NCI-H748 (cell line): ENCODE data around the gene MIS18A.

Source experiments
- DNase-seq: peaks from one replicate; lab custom pipeline; 2025; ENCODE audit not compliant: unreplicated experiment; lab: John Stamatoyannopoulos, UW

MIS18A gene

DNA sequence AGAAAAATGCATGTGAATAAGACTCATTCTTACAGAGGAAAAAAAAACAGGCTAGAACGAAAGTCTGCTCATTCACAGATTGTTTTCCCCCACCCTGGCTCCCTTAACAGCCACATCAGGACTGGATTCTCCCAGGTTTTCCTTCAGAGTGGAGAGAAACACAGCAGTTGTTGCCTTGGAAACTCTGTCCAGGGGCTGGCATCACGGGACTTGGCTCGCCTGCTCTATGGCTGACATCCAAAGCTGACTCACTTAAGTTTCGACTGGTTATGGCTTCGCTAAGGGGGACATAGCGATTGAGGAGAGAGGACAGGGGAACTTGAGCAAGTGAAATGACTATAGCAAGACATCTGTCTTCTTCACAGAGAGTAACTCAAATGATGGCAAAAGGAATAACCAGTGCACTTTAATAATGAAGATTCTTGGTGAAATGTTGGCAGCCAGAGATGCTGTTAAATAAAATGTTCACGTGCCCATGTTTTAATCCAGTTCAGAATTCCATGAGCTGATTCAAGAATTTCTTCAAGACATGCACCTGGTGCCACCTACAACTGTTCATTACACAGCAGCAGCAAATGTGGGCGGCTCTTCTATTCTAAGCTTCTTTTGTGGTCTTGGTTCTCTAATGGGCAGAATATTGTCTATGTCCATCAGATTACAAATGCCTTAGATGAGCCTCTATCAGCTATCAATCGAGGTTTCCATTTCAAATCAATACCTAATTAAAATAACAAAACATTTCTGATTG lies 21.8 kb downstream of the MIS18A start:
- peak; percentile 63 for DNase-seq

DNA sequence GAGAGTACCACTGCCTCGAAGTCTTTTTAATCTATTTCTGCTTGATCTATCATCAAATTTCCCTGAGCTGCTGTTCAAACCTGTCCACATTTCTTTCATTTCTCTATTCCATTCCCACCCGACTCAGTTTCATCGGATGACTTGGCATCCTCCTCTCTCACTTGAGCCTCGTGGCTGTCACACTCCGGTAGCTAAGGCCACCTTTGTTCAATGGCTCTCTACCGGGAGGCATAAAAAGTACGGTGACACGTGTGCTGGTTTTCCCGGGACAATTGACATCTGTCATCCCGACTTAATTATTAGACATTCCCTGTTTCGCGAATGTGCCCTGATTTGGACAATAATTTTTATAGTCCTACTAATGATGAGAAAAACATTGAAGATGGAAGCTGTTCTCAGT lies 22.6 kb downstream of the MIS18A start:
- no peak for DNase-seq

DNA sequence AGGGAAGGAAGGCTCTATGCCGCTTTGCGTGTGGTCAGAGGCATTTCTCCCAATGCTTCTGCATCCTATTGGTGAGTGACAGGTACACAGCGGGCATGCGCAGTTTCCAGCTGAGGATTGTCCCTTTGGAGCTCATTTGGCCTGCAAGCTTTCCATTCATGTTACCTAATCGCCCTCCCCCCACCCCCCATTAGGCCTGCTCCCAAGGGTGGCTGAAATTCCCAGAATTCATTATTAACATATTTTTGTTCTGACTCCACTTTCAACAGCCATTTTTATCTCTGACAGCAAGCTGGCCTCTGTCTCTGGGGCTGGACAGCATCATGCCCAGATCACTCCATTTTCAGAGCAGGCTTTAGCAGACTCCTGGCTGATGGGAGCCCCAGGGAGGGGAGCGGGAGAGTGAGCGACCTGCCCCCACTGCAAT lies 25.6 kb downstream of the MIS18A start:
- DNase-seq, result no peak

DNA sequence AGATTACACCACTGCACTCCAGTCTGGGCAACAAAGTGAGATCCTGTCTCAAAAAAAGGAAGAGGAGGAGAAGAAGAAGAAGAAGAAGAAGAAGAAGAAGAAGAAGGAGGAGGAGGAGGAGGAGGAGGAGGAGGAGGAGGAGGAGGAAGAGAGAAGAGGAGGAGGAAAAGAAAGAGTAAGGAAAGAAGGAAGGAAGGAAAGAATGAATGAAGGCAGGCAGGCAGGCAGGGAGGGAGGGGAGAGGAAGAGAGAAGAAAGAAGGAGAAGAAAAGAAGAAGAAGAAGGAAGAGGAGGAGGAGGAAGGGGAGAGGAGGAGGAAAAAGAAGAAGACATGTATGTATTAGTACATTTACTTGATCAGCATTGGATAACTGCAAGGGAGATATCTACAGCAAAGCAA lies 26.7 kb downstream of the MIS18A start:
- DNase-seq, result no peak

DNA sequence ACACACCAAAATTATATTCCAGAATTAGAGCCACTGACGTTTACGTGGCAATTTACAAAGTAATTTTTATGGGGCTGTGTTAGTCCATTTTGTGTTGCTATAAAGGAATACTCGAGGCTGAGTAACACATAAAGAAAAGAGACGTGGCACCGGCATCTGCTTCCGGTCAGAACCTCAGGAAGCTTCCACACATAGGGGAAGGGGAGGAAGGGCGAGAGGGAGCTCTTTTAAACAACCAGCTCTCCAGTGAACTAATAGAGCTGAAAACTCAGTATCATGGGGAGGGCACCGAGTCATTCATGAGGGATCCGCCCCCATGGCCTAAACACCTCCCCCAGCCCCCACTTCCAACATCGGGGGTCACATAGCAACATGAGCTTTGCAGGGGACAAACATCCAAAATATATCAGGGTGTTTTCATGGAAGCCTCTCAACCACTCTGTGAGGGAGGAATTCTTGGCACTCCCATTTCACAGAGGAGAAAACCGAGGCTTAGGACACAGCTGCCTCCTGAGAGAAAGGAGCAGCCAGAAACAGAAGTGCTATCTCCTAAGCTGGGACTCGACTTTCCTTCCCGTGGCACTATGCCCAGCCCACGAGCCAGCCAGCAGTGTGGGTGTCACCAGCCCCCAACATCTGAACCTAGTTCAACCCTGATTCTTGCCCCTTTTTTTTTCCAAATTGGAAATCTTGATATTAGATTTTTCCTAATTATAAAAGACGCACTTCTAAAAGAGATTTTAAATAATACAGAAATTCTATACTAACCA lies 29.2 kb downstream of the MIS18A start:
- DNase-seq, result peak; percentile 76

DNA sequence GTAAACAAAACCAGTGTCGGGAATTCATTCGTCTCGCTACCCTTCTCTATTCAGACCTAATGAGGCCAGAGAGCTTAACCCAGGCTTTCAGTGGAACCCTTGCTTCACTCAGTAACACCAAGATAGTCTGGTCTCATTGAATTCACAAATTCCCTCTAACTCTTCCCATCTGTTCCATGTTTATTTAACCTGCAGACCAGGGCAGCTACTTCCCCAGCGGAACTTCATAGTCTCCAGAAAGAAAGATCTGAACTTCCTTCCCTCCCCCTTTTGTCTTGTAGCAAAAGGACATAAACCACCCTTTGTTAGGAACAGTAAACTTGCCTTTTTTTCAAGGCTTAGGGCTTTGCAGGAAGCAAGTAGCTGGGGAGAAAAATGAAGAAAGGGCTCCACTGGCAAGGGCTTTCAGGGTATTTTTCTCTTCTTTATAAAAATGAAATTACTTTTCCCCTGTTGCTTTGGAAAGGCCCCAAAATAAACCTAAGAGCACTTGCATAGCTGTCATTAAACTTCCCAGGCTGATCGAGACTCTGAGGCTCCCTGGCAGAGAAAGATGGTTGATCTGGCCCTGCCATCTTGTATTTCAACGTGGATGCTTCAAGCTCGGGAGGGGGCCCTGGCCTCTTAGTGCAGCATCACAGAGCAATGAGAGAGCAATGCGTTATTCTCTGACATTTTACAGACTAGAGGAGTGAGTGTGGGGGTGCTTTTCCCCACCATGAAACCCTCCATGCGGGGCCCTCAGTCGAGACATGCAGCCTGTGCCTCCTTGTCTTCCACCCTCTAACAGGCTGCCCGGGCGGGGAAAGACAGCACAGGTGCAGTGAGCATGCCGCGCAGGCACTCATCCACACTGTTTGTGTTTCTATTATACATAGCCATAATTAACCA lies 30.0 kb downstream of the MIS18A start:
- peak; percentile 82 for DNase-seq

DNA sequence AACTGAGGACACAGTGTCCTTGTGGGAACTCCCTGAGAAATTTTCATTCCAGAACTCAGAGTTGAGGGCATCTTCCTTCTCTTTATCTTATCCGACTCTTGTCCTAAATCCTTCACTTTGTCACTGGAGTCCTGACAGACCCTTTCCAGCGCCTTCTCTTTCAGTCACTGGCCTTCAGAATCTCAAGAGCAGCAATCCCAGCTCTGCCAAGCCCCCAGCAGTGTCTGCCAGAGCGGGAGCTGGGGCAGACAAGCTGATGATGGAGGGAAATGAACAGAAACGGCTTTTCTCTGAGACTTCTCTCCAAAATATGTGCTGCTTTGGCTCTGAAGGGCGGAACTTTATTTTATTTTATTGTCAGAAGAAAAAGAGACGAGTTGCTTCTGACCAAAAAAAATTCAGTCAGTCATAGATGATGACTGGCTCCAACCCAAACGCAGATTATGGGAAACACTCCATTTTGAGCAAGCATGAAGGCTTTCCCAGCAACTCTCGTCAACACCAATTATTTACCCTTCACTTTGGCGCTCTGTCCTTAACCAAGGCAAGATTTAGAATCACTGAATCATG lies 32.2 kb downstream of the MIS18A start:
- no peak for DNase-seq

DNA sequence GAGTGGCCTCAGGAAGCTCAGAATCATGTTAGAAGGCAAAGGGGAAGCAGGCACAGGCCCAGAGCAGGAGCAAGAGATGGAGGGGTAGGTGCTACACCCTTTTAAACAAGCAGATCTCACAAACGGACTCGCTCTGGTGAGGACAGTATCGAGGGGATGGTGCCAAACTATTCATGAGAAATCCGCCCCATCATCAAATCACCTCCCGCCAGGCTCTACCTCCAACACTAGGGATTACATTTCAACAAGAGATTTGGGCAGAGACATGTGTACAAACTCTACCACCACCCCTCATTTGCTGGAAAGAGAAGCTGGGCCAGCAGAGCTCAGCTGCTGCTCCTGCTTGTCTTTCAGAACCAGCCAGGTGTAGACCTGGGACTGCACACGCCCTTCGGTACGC lies 32.9 kb downstream of the MIS18A start:
- no peak for DNase-seq

DNA sequence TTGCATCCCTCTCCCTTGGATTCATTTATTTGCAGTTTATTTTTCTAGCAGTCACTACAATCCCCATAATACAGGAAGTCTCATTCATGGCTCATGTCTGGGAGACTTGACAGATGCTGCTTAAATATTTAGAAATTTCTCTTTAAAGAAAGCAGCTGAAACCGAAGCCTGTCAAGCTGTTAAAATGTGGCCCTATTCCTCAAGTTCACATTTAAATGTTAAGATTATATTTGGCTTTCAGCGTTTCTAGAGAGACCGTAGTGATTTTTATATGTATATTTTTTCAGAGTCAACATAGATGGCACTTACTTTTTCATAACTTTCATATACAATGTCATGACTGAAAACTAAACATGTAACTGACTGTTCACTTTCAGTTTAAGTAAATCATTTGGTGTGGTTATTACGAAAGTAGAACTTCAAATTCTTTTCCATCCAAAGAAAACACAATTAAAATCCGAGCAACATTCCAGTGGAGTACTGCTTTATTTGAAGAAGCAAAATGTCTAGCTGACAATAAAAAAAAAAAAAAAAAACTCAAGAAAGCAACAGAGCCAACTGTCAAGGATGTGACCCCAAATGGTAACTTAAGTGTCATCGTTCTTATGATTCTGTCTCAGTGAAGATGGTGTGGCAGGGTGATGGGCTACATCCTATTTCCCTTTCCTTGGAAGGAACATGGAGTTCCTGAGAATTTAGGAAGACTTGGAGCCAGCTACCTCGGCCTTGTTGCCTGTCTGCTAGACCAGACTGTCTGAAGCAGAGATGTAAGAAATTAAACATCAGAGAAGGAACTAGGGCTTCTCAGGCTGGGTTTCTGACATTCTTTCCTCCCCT lies 37.8 kb downstream of the MIS18A start:
- DNase-seq, result no peak

DNA sequence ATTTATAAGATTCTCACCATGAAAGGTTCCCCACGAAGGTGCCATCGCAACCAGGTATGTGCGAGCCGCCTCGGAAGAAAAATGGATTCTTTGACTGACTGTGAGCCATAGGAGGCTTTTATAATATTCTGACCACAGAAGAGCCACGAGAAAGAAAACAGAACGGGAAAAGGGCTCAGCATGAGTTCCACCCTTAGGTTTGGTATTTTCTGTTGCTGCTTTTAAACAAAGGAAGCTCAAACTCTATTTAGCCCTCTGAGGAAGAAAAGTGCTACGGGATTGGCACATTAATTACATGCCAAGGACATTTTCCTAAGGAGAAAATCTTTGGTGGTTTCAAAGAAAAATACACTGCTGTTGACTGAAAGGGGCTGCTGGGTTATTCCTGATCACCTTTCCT lies 39.3 kb downstream of the MIS18A start:
- DNase-seq, result no peak

DNA sequence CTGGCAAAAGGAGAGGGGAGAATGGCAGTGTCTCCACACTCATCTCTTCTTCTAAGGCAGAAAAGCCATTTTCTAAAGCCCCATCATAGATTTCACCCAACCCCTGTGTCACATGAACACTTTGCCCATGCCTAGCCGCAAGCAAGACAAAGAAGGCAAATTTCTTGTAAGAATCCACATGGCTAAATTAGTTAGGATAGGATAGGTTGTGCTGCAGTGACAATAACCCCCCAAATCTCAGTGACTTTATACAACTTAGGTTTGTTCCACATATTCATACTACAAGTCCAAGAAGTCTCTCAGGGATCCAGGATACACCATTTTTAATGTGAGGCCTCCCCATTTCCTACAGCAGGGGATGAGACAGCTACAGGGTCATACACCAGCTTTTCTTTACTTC lies 40.8 kb downstream of the MIS18A start:
- no peak for DNase-seq

DNA sequence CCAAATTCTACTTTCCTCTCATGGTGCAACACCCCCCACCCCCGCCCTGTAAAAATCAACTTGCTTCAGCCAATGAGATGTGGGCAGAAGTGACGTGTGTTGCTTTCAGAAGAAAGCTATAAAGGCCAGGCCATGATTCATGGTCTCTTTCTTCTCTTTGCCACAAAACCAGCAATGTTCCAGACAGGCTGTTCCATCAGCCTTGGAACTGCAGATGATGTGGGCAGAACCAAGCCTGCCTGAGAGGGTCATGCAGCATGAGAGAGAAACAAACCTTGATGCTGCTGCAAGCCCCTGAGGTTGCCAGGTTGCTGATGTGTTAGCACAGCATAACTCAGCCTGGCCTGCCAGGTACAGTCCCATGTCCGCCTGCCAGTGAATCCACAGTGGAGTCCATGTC lies 41.8 kb downstream of the MIS18A start:
- no peak for DNase-seq

DNA sequence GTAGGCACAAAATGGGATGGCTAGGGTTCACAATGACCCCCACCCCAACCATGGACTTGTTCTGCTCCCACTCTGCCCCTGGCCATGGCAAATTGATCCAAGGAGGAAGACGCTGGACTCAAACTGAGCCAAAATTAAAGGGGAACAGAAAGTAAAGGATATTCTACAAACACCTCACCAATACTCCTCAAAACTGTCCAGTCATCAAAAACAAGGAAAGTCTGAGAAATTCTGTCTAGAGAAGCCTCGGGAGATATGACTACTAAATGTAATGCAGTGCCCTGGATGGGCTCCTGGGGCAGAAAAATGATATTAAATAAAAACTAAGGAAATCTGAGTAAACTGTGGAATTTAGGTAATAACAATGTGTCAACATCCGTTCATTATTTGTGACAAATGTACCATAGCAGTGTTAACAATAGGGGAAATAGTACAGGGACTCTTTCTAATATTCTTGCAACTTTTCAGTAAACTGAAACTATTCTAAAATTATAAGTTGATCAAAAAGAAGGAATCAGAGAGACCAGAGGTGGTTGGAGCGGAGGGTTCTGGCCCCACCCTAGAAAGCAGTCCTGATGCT lies 45.0 kb downstream of the MIS18A start:
- DNase-seq, result no peak

DNA sequence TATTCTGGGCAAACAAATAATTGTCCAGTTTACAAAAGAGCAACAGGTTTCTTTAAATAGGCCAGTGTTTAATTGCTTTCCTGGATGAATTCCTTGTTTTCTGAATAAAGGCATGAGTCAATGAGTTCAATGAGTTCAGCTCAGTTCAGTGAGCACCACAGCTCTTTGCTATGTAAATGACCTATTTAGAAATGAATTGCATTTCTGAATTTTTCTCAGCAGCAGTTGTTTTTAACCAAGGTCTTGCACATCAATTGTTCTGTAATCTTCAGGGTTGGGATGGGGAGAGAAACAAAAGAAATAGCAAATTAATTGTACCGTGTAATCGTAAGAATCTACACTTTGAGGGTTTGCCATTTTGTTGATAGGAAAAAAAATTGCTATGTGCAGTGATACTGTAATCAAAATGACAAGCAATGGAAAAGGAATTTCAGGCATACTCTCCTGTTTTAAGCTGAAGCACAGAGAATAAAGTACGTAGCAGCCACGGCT lies 45.7 kb downstream of the MIS18A start:
- DNase-seq, result no peak

DNA sequence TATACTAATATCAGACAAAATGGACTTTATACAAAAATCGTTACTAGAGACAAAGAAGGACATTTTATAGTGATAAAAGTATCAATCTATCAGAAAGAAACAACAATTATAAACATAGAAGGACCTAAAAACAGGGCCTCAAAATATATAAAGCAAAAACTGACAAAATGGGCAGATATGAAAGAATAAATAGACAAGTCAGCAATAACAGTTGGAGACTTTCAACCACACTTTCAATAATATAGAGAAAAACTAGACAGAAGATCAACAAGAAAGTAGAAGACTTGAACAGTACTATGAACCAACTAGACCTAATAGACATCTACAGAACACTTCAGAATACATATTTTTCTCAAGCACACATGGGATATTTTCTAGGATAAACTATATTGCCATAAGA lies 52.4 kb downstream of the MIS18A start:
- DNase-seq, result no peak
